NCI-H748 (cell line): ENCODE measurements around the gene SPTBN5.
"Not testable (repeated sequence)": the region's sequence is repeated elsewhere in the genome, so short reads cannot be mapped to it uniquely, and the experiment has no call there.

Experiments
- DNase-seq: peaks from one replicate; lab custom pipeline; 2025; ENCODE audit not compliant: unreplicated experiment; lab: John Stamatoyannopoulos, UW

Gene SPTBN5

DNA sequence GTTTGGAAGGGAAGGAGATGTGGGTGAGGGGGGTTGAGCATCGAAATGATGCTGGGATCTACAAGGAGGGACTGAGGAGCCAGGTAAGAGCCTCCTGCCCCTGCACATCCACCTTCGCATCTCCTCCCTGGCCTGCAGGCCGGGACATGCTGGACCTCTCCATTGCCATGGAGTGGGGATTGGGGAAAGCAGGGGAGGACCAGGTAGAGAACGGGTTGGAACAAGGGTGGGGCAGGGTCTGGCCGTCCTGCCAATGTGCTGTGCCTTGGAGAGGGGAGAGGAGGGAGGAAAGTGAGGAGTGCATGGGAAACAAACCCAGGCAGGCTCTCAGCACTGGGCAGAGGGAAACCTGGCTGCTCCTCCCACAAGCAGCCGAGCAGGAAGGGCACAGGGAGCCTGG is 44.6 kb downstream of the SPTBN5 start:
- DNase-seq, result no peak

DNA sequence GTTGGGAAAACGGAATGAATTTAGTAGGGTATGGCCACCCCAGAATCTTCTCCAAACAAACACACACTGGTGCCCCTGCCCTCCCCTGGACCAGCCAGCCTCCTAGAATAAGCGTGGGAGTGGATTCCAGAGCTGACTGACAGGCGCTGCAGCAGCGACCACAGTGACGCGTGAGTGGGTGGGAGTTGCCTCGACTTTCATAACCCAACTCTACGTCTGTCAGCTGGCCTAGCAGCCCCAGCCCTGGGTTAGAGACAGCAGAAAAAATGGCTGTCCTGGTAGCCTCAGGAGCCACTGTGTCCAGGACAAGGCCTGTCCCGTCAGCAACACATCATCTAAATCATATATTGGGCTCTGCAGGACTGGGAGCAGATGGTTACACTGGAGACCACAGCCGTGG is 45.2 kb downstream of the SPTBN5 start:
- no peak for DNase-seq

DNA sequence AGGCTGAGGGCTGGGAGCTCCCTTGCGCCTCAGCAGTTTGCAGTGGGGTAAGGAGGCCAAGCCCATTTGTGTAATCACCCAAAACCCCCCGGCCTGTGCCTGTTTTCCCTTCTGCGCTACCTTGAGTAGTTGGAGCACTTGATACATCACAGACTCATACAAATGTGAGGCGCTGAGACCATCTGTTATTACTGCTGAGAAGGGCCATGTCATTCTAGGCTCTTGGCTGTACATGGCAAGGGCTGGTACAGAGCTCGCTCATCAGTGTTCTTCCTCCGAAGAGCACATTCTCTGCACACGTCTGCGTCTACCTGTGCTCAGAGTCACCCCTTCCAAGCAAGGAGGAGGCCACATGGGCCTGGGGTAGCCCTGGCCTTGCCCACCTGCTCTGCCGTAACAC is 45.9 kb downstream of the SPTBN5 start:
- no peak for DNase-seq

DNA sequence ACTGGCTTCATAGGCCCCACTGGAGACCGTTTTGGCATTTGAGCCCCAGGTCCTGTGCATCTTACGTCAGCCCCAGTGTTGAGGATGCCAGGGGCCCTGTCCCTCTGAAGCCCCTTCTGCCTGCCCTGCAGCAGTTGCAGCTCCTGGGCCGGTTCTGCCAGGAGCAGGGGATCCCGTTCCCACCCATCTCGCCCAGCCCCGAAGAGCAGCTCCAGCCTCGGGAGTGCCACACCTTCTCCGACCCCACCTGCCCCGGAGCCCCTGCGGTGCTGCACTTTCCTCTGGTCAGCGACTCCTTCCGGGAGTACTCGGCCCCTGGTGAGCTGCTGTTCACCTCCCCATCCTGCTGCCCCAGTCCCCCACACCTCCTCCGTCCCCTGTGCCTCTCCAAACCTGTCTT is 46.6 kb downstream of the SPTBN5 start:
- no peak for DNase-seq

DNA sequence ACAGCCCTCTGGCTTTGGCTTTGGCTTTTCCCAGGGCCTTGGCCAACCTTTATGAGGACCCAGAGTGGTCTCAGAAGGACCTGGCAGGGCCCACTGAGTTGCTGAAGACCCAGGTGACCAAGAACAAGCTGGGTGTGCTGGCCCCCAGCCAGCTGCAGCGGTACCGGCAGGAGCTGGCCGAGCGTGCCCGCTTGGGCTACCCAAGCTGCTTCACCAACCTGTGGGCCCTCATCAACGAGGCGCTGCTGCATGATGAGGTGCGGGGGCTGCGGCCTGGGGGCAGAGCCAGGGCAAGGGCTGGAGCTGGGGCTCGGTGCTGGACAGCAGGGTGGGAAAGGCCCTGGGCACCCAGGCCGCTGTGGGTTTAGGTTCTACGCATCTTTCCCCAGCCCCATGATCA is 49.0 kb downstream of the SPTBN5 start:
- DNase-seq, result no peak

DNA sequence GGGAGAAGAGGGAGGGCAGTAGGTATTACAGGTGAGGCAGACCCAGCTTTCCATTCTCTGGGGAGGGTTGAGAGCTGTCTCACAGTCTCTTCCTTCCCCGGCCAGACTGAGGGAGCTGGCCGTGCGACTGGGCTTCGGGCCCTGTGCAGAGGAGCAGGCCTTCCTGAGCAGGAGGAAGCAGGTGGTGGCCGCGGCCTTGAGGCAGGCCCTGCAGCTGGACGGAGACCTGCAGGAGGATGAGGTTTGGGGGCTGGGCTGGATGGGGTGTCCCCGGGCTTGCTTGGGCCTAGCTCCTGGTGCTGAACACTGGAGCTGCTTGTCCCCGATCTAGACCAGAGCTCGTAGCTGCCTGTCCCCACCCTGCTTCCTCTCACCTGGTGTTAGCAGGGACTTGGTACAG is 50.3 kb downstream of the SPTBN5 start:
- DNase-seq, result no peak

DNA sequence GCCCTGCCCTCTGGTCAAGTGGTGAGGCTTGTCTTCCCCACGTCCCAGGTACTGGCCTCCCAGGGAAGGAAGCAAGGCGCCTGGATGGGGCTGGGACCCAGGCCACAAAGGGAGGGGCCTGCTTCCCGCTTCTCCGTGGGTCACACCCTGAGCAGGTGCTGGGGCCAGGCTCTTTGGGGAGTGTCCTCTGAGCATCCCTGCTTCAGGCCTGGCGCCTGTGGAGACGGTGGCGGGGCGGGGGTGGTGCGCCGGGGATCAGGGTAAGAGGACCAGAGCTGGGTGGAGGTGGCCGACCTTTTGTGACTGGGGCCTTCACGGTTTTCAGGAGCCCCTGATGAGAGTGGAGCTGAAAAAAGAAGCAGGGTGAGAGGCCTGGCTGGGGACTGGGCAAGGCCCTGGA is 51.6 kb downstream of the SPTBN5 start:
- peak; percentile 27 for DNase-seq

DNA sequence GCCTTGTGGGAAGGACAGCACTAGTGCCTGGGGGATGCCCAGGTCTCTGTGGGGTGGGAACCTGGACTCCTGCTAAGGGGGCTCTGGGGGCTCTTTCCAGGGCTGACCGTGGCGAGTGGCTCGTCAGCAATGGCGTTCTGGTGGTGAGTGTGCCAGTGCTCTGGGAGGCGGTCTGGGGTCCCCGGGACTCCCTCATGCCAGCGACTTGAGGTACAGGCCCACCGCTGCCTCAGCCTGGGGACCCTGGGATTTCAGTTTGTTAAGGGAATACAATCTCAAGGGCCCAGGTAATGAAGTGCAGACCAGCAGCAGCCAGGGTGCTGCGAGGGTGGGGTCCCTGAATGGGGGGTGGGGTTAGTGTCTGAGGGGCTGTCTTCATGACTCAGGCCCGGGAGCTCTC is 52.7 kb downstream of the SPTBN5 start:
- DNase-seq, result no peak

DNA sequence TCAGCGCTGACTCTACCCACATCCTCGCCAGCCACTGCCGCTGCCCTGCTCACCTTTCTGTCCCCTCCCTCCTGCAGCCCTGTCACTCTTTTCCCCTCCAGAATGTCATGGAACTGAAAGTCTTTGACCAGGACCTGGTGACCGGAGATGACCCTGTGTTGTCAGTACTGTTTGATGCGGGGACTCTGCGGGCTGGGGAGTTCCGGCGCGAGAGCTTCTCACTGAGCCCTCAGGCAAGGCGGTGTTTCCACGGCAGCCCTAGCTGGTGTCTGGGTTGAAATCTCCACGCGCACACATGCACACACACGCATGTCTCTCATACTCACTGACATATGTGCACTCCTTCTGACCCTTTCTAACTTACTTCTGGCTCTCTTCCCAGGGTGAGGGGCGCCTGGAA is 53.2 kb downstream of the SPTBN5 start:
- DNase-seq, result no peak

DNA sequence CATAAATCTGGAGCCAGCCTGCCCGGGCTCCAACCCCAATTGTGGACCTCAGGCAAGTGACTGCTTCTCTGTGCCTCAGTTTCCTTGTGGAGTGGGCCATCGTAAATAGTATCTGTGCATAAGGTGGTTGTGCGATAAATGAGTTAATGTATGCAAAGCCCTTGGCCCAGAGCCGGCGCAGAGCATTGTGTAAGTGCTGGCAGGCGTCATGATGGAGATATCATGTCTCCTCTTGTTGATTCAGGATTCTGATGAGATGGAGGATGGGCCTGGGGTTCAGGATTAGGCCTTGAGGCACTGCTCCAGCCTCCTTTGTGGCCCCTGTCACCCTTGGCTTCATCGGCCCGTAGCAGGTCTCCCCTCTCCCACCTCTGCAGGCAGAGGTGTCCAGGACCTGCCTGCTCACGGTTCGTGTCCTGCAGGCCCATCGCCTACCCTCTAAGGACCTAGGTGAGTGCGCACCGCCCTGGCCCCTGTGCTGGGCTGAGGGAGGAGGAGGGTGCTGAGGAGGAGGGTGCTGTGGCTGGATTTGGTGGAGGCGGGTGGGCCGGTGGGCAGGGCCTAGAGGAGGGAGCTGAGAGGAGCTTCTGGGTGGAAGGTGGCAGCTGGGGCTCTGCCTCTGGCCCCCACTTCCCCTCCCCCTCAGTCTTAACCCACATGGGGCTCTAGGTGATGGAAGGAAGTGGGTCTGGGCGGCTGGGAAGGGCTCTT is 53.9 kb downstream of the SPTBN5 start:
- DNase-seq, result no peak

DNA sequence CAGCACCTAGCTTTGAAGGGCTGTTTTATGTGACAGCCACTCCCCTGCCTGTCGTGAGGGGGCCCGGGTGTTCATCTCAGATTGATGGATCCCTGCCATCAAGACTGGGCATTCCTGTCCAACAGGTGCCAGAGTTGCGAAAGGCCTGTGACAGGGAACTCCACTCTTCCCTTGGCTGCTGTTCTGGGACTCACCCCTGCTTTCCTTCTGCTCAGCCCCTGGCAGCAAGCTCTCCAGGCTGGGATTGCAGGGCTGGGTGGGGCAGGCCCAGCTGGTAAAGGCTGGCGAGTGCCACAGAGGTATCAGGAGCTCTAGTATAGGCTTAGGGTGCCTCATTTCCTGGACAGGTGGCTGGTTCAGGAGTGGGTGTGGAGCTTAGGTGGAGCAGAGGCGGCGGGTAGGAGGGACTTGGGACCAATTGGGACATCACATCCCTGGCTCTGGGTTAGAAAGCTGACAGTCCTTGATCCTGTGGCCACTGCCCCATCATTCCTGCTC is 55.4 kb downstream of the SPTBN5 start, which contains the start of gene PLA2G4B:
PLA2G4B (plus strand) TSS at position 448 of the 498 bp plus-strand sequence. CDS start 67 bp downstream, outside the sequence.
- no peak for DNase-seq

DNA sequence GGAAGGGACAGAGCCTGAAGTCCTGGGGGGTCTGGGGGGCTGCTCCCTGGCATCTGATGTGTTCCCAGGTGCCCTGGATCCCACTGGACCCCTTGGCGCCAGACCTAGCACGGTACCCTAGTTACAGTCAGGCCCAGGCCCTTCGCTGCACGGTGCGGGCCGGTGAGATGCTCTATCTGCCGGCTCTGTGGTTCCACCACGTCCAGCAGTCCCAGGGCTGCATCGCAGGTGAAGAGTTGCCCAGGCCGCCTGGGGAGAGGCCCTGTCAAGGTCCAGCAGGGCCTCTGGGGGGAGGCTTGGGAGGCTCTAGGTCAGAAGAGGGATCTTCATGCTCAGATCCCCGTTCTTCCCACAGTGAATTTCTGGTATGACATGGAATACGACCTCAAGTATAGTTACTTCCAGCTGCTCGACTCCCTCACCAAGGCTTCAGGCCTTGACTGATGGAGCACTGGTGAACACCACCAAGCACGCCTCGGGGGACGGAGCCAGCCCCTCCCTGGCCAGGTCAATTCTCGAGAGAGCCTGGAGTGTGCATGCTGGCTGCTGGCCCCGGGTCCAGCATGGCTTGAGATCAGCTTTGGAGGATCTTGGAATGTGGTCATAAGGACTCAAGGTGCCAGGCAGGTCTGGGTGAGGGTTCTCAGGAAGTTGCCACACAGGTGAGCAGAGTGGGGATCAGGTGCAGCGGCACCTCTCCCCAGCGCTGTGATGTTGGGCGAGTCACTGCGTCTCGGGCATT is 57.0 kb downstream of the SPTBN5 start:
- DNase-seq, result no peak

DNA sequence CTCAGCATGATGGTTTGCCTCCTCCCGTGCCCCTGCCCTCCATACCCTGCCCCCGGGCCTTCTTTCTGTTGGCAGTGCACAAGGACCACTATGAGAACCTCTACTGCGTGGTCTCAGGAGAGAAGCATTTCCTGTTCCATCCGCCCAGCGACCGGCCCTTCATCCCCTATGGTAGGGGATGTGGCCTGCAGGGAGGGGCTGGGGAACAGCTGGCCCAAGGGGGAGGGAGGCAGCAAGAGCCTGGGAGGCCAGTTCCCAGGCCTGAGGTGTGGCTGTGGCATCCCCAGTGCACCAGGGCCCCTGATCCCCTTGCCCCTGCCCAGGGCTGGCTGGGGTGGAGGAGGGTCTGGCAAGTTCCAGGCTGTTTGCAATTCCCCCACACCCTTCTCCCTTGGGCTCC is 57.8 kb downstream of the SPTBN5 start:
- DNase-seq, result no peak

DNA sequence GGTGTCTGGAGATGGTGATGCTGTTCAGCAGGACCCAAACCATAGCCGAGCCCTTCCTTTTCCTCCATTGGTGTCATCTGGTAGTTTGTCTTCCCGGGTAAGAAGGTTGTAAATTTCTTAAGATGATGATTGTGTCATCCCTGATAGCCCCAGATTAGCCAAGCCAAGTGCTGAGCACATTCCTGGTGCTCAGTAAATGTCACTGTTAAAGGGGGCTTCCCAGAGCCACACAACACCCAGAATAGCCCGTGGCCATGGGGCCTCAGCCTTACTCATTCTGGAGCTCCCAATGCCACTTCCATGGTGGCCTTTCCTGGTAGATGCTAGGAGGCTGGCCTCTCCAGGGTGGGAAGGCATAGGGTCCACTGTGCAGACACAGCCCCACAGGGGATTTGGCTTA is 59.8 kb downstream of the SPTBN5 start:
- DNase-seq, result no peak

DNA sequence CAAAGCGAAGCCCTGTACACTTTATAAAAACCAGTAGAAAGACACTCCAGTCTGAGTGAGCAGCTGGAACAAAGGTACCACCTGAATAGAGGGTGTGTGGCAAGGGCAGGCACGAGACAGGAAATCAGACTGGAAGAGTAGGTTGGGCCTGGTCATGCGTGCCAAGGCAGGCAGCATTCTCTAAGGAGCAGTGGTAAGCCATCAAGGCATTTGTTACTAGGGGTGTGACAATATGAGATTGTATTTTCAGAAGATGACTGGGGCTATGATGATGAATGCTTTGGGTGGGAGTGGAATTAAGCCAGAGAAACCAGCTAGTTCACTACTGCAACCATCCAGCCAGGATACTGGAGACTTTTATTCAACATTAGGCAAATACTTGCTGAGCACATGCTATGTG is 61.0 kb downstream of the SPTBN5 start:
- DNase-seq, result no peak

DNA sequence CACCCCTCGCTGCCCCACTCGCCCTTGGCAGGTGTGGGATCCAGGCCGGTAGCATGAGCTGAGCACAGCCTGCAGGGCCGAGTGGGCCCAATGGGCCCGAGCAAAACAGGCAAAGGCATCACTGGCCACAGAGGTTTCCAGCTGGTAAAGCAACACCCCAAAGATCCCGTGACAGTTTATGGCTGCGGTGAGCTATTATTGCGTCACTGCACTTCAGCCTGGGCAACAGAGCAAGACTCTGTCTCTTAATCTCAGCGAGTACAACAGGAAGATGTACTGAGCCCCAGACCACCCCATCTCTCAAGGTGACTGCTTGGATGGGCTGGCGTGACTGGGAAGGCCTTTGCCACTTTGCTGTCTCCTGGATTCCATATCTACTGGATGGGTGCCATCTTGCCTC is 61.6 kb downstream of the SPTBN5 start:
- DNase-seq, result no peak

DNA sequence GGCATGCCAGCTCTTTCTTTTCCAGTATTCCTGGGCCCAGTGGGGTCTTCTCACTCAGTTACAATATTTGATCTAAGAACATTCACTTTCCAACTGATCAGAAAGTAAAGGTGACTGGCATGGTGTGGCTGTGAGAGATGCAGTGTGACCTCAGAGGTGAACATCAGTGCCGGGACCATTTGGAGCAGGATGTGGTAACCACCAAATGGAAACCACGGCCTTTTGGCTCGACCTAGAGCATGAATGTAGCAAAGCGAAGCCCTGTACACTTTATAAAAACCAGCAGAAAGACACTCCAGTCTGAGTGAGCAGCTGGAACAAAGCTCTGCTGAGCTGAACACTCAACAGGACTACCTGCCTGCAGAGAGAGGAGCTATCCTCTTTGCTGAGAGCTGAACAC is 62.6 kb downstream of the SPTBN5 start:
- DNase-seq, result not testable (repeated sequence)

DNA sequence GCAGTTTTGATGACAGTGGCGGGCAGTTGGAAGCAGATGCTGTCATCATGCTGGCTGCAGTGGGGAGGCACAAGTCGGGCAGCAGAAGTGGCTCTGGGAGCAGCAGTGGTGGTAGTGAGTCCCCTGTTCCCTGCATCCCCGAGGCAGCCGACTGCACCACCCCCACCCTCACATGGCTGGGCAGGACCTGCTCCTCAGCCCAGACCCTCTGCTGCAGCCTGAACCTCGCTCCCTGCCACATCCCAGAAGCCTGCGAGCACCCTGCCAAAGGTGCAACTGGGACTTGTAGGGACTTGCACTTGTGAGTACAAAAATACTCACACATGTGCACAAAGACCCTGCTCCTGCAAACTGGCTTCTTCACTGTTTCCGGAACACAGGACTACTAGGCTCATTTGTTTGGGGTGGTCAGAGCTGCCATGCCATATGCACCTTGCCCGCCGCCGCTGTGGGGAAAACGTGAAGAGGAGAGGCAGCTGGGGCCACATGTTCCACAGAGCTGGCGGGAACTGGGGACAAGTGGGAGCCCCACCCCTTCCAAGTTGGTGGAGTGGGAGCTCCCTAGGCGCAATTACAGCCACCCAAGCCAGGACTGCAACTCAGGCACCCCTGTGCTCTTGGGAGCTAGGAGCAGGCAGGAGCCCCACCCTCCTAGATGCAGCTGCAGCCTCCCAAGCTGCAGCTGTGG is 63.8 kb downstream of the SPTBN5 start:
- DNase-seq, result no peak

DNA sequence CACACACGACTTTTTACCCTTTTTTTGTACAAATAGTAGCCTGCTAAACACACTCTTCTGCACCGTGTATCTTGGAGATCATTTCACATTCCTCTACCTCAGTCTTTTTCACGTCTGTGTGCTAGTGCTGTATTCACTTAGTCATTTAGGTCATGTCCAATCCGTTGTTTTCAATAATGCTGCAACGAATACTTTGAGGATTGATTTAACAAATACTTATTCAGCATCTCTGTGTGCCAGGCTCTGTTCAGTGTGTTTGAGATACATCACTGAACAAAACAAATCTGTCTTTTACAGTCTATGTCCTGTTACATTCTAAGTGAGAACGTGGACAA is 65.1 kb downstream of the SPTBN5 start:
- DNase-seq, result no peak

DNA sequence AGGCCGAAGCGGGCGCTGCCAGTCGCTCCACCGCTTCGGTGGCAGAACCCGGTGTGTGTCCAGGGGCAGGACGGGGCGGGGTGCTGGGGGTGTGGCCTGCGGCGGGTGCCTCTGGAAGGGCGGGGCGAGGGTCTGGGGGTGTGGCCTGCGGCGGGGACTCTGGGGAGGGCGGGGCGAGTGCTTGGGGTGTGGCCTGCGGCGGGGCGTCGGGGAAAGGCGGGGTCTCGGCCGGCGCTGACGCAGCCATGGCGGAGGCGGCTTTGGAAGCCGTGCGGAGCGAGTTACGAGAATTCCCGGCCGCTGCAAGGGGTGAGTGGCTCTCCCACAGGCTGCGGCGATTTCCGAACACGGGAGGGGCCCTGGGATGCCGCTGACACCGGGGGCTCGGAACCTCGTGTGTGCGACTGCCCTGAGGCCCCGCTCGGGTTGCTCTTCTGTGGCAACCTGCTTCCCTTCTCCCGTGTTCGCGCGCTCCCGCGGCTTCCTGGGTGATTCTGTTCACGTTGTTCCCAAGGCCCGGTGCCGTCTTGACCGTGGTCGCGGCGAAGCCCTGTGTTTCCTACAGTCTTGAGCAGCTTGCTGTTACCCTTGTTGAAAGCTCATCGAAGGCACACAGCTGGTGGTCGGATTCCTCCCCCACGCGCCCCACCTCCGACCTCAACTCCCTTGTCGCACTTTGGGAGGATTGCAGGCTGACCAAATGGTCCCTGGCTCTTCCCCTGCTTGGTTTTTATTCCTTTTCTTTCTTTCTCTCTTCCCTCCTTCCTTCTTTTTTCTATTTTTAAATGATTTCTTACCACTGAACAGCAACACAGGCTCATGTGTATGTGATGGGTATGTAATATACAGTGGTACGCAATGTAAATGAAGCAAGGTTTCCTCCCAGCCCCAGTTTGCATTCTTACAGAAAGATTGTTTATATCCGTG is 65.7 kb downstream of the SPTBN5 start, which contains the start of gene JMJD7:
JMJD7 (plus strand) TSS at position 213 of the 927 bp plus-strand sequence; CDS start at position 246, 33 bp downstream.
- DNase-seq, result peak; percentile 77
